Fibroblast of lung (primary cell): ENCODE measurements around the gene SLC44A4.

Experiments
- EZH2 ChIP-seq: IDR thresholded peaks from 2 replicates; pipeline ENCODE4 v1.5.1; 2012; ENCODE audit warnings: low read length, control low read depth, mild to moderate bottlenecking; ENCODE audit errors: missing control alignments
- TF ChIP-seq, protein P1 (sequence below), 2 donors: IDR thresholded peaks in 1 of 2; conservative IDR thresholded peaks in 1 of 2; 1 replicate in 1 of 2; 2 replicates in 1 of 2; pipeline ENCODE4 v1.5.1; 2011 to 2012; ENCODE audit warnings: low read length in 2 of 2, control low read depth in 1 of 2, inconsistent platforms in 1 of 2, low read depth in 1 of 2, mild to moderate bottlenecking in 1 of 2

DNA sequence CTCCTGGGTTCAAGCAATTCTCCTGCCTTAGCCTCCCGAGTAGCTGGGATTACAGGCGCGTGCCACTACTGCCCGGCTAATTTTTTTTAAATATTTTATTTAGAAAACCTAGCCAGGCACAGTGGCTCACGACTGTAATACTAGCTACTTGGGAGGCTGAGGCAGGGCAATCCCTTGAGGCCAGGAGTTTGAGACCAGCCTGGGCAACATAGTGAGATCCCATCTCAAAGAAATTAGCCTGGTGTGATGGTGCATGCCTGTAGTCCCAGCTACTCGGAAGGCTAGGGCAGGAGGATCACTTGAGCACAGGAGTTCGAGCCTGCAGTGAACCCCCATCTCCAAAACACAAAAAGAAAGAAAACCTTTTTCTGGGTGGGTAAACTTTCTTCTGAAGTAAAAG, 2.4 kb downstream of the SLC44A4 start:
- TF ChIP-seq, protein P1, sequence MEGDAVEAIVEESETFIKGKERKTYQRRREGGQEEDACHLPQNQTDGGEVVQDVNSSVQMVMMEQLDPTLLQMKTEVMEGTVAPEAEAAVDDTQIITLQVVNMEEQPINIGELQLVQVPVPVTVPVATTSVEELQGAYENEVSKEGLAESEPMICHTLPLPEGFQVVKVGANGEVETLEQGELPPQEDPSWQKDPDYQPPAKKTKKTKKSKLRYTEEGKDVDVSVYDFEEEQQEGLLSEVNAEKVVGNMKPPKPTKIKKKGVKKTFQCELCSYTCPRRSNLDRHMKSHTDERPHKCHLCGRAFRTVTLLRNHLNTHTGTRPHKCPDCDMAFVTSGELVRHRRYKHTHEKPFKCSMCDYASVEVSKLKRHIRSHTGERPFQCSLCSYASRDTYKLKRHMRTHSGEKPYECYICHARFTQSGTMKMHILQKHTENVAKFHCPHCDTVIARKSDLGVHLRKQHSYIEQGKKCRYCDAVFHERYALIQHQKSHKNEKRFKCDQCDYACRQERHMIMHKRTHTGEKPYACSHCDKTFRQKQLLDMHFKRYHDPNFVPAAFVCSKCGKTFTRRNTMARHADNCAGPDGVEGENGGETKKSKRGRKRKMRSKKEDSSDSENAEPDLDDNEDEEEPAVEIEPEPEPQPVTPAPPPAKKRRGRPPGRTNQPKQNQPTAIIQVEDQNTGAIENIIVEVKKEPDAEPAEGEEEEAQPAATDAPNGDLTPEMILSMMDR (conservative IDR thresholded peaks at IDR 0.05 in 1 of 2, IDR thresholded peaks at IDR 0.05 in 1 of 2; ENCODE audit: low read depth in 1 of 2, low read length in 2 of 2), result no peak
- TF ChIP-seq EZH2, result no peak
